Measurements from ENCODE around the gene COLEC11. TPM values are rescaled to one million over a fixed set of nuclear protein-coding genes. Genes with fewer than 3 reads are reported as not detected.

Gene COLEC11
- total and polyA plus RNA-seq, 9 of the 15 experiments (the other 6 are each of a cell fraction or from before 2014, with no cell fraction given), result 0.32 to 4.3 (median 1.8) TPM

- TF ChIP-seq ZNF79 (CRISPR knock-in tag; IDR thresholded peaks at IDR 0.05; ENCODE audit: low read depth) (no peak), ZNF263 (CRISPR knock-in tag; IDR thresholded peaks at IDR 0.05; ENCODE audit: borderline replicate concordance) (no peak), POLR2AphosphoS5 (IDR thresholded peaks at IDR 0.05; ENCODE audit: control insufficient read depth, insufficient read depth, low read depth, low read length) (peak; percentile 70), NFE2 (IDR thresholded peaks at IDR 0.05; ENCODE audit: low read depth) (no peak), SMARCC2 (IDR thresholded peaks at IDR 0.05; ENCODE audit: low read depth) (no peak), NFIC (IDR thresholded peaks at IDR 0.05) (peak; percentile 99), E2F6 (IDR thresholded peaks at IDR 0.05; ENCODE audit: borderline replicate concordance in 1 of 2, extremely low read depth in 1 of 2, insufficient read depth in 1 of 2, insufficient read length in 1 of 2, low read depth in 1 of 2, low read length in 1 of 2, poor library complexity in 1 of 2, severe bottlenecking in 1 of 2) (no peak), SUPT5H (IDR thresholded peaks at IDR 0.05) (peak; percentile 58), ZNF121 (CRISPR knock-in tag; conservative IDR thresholded peaks at IDR 0.05) (no peak), POLR2B (IDR thresholded peaks at IDR 0.05; ENCODE audit: low read depth, partially characterized antibody) (peak; percentile 48), ZBTB7A (IDR thresholded peaks at IDR 0.05; ENCODE audit: borderline replicate concordance, control insufficient read depth, low read depth, low read length) (no peak), EWSR1 (IDR thresholded peaks at IDR 0.05; ENCODE audit: borderline replicate concordance, low read depth, partially characterized antibody) (peak; percentile 46), ARID1B (IDR thresholded peaks at IDR 0.05) (no peak), PML (IDR thresholded peaks at IDR 0.05; ENCODE audit: low read length) (peak; percentile 53), STAT5A (IDR thresholded peaks at IDR 0.05; ENCODE audit: borderline replicate concordance, low read length) (0 out of 2 replicates have a peak, but pooled peaks have one; percentile 6), ZNF184 (CRISPR knock-in tag; IDR thresholded peaks at IDR 0.05) (no peak), NONO (IDR thresholded peaks at IDR 0.05; ENCODE audit: low read depth in 2 of 2, low read length in 1 of 2) (no peak), NEUROD1 (IDR thresholded peaks at IDR 0.05; ENCODE audit: borderline replicate concordance, low read depth, low read length, partially characterized antibody) (no peak), ZNF561 (CRISPR knock-in tag; conservative IDR thresholded peaks at IDR 0.05) (no peak)
Measured at GRCh38 chr2:3581367-3582262, 13.3 kb upstream of the COLEC11 start (continued).
